Nephron progenitor cell (in vitro differentiated cells): ENCODE data around the gene CFAP54.
"Not testable (repeated sequence)": the region's sequence is repeated elsewhere in the genome, so short reads cannot be mapped to it uniquely, and the experiment has no call there.

Experiments used
- DNase-seq: peaks from one replicate; pipeline ENCODE4 v3.0.0; 2021
- H3K27ac Mint-ChIP-seq: 2 replicates; pipeline ENCODE4 v1.8.0; 2021; ENCODE audit warnings: mild to moderate bottlenecking, moderate library complexity, mixed read lengths
- H3K27me3 Mint-ChIP-seq: 2 replicates; pipeline ENCODE4 v1.8.0; 2021; ENCODE audit warnings: mild to moderate bottlenecking, low read depth, mixed read lengths; ENCODE audit not compliant: poor library complexity
- H3K36me3 Mint-ChIP-seq: 2 replicates; pipeline ENCODE4 v1.8.0; 2021; ENCODE audit warnings: low read depth, mixed read lengths
- H3K4me1 Mint-ChIP-seq: 2 replicates; pipeline ENCODE4 v1.8.0; 2021; ENCODE audit warnings: mixed read lengths
- H3K4me3 Mint-ChIP-seq: 2 replicates; pipeline ENCODE4 v1.8.0; 2021; ENCODE audit warnings: mild to moderate bottlenecking, moderate library complexity, mixed read lengths
- H3K9me3 Mint-ChIP-seq: 2 replicates; pipeline ENCODE4 v1.8.0; 2021; ENCODE audit warnings: mild to moderate bottlenecking, moderate library complexity, mixed read lengths
- TF ChIP-seq, protein P1 (sequence below): fragments of 200-600 bp; sonication (generic); IDR thresholded peaks from 2 replicates; pipeline ENCODE4 v1.5.0; 2021; ENCODE audit warnings: antibody characterized with exemption

CFAP54 gene

GRCh38 chr12:96456265-96456974 lies 33.0 kb upstream of the CFAP54 start:
- Mint-ChIP-seq H3K4me3 (no peak overlapping the region), H3K4me1 (no peaks in the 10 kb centered on the region), H3K36me3 (no peaks in the 10 kb centered on the region), H3K27ac (no peak overlapping the region), H3K9me3 (no peaks in the 10 kb centered on the region), H3K27me3 (peaks cover 3% of the 10 kb centered on the region)
- no peak for DNase-seq
- TF ChIP-seq, protein P1, sequence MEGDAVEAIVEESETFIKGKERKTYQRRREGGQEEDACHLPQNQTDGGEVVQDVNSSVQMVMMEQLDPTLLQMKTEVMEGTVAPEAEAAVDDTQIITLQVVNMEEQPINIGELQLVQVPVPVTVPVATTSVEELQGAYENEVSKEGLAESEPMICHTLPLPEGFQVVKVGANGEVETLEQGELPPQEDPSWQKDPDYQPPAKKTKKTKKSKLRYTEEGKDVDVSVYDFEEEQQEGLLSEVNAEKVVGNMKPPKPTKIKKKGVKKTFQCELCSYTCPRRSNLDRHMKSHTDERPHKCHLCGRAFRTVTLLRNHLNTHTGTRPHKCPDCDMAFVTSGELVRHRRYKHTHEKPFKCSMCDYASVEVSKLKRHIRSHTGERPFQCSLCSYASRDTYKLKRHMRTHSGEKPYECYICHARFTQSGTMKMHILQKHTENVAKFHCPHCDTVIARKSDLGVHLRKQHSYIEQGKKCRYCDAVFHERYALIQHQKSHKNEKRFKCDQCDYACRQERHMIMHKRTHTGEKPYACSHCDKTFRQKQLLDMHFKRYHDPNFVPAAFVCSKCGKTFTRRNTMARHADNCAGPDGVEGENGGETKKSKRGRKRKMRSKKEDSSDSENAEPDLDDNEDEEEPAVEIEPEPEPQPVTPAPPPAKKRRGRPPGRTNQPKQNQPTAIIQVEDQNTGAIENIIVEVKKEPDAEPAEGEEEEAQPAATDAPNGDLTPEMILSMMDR, result no peak

GRCh38 chr12:96457191-96457930 lies 32.0 kb upstream of the CFAP54 start:
- H3K9me3 Mint-ChIP-seq, result no peaks in the 10 kb centered on the region
- H3K36me3 Mint-ChIP-seq, result no peaks in the 10 kb centered on the region
- TF ChIP-seq, protein P1, result no peak
- no peak overlapping the region for H3K4me3 Mint-ChIP-seq
- H3K27me3 Mint-ChIP-seq, result peaks cover 3% of the 10 kb centered on the region
- no peak for DNase-seq
- no peaks in the 10 kb centered on the region for H3K4me1 Mint-ChIP-seq
- no peak overlapping the region for H3K27ac Mint-ChIP-seq

DNA sequence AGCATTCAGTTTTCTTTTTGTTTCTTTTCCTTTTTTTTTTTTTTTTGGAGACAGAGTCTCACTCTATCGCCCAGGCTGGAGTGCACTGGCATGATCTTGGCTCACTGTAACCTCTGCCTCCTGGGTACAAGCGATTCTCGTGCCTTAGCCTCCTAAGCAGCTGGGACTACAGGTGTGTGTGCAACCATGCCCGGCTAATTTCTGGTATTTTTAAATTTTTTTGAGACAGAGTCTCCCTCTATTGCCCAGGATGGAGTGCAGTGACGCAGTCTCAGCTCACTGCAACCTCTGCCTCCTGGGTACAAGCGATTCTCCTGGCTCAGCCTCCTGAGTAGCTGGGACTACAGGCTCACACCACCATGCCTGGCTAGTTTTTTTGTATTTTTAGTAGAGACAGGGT lies 30.1 kb upstream of the CFAP54 start:
- H3K9me3 Mint-ChIP-seq, H3K27me3 Mint-ChIP-seq, H3K27ac Mint-ChIP-seq, H3K4me1 Mint-ChIP-seq, DNase-seq, H3K4me3 Mint-ChIP-seq, H3K36me3 Mint-ChIP-seq: not testable (repeated sequence)

GRCh38 chr12:96462571-96463280 lies 26.7 kb upstream of the CFAP54 start:
- TF ChIP-seq, protein P1, result no peak
- H3K27ac Mint-ChIP-seq, result no peak overlapping the region
- peaks cover 5% of the 10 kb centered on the region for H3K27me3 Mint-ChIP-seq
- no peak for DNase-seq
- H3K4me3 Mint-ChIP-seq, result no peak overlapping the region
- H3K4me1 Mint-ChIP-seq, result peaks cover 4% of the 10 kb centered on the region
- H3K36me3 Mint-ChIP-seq, result no peaks in the 10 kb centered on the region
- no peaks in the 10 kb centered on the region for H3K9me3 Mint-ChIP-seq

DNA sequence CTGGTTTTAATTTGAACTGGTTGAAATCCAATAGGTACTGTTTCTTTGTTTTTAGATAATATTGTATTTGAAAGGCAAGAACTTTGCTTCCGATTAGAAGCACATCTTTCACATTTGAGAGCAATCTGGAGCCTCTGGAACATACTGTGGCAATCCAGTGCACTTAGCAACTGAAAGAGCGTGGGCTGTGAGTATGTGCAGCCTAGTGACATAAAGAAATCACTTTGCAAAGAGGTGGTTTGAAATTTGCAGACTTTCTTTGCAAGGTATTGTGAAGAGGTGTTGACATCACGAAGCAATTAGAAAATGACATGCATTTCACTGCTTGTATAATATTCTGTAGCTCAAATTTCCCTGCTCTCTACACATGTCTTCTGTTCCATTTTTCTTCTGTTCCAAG lies 23.5 kb upstream of the CFAP54 start:
- H3K27me3 Mint-ChIP-seq, result peaks cover 5% of the 10 kb centered on the region
- H3K36me3 Mint-ChIP-seq, result peaks cover 5% of the 10 kb centered on the region
- DNase-seq, result no peak
- no peak overlapping the region for H3K27ac Mint-ChIP-seq
- peaks cover 4% of the 10 kb centered on the region for H3K4me1 Mint-ChIP-seq
- peaks cover 14% of the 10 kb centered on the region for H3K9me3 Mint-ChIP-seq
- no peak overlapping the region for H3K4me3 Mint-ChIP-seq
- TF ChIP-seq, protein P1, result no peak
